Heart left ventricle (tissue), 16 donors: Measurements from ENCODE around the gene AHCYL2. TPM values are rescaled to one million over a fixed set of nuclear protein-coding genes. Genes with fewer than 3 reads are reported as not detected.
A peak's percentile ranks its signal among the peaks of the same experiment; 100 is the strongest.

Experiments
- ATAC-seq, 4 donors: fragments of 200-7000 bp; cut with Tn5 transposase; one replicate each; pipeline ENCODE4 v1.9.1; 2020 to 2022; ENCODE audit warnings: moderate library complexity in 4 of 4, mild to moderate bottlenecking in 3 of 4, moderate number of reproducible peaks in 1 of 4
- DNase-seq, 5 donors: peaks; one replicate each; pipeline ENCODE4 v3.0.0-alpha.2; 2020
- H3K27ac ChIP-seq, 12 donors: fragments of 200-600 bp; sonication (generic) in 4 of 12; one replicate each; pipeline versions ENCODE4 v1.5.0 to v1.8.0; 2016 to 2022; ENCODE audit warnings: mild to moderate bottlenecking in 2 of 12
- H3K27me3 ChIP-seq, 9 donors: fragments of 200-600 bp; sonication (generic) in 2 of 9; one replicate each; pipeline versions ENCODE4 v1.5.1 to v1.8.0; 2016 to 2022; ENCODE audit warnings: mild to moderate bottlenecking in 3 of 9
- H3K36me3 ChIP-seq, 9 donors: fragments of 200-600 bp; sonication (generic) in 2 of 9; one replicate each; pipeline versions ENCODE4 v1.5.0 to v1.8.0; 2018 to 2022; ENCODE audit warnings: mild to moderate bottlenecking in 2 of 9
- H3K4me1 ChIP-seq, 12 donors: fragments of 200-600 bp; sonication (generic) in 4 of 12; one replicate each; pipeline versions ENCODE4 v1.5.0 to v1.8.0; 2016 to 2022; ENCODE audit warnings: mild to moderate bottlenecking in 3 of 12
- H3K4me3 ChIP-seq, 12 donors: fragments of 200-600 bp; sonication (generic) in 4 of 12; one replicate each; pipeline versions ENCODE4 v1.5.0 to v1.8.0; 2017 to 2022; ENCODE audit warnings: mild to moderate bottlenecking in 9 of 12, moderate library complexity in 4 of 12
- H3K9me3 ChIP-seq, 12 donors: fragments of 200-600 bp; sonication (generic) in 4 of 12; one replicate each; pipeline versions ENCODE4 v1.5.0 to v1.8.0; 2016 to 2022; ENCODE audit warnings: mild to moderate bottlenecking in 1 of 12
- CTCF ChIP-seq, 12 donors: fragments of 200-600 bp; sonication (generic) in 4 of 12; IDR thresholded peaks; one replicate each; pipeline versions ENCODE4 v1.5.0 to v1.8.0; 2018 to 2022; ENCODE audit warnings: antibody characterized with exemption in 12 of 12, mild to moderate bottlenecking in 5 of 12
- POLR2A ChIP-seq, 2 donors: fragments of 450-650 bp; IDR thresholded peaks; one replicate each; pipeline ENCODE4 v1.6.1; 2017; ENCODE audit warnings: antibody characterized with exemption in 2 of 2, mild to moderate bottlenecking in 2 of 2, moderate library complexity in 2 of 2
- WGBS, 4 donors: extraction: QIAGEN DNeasy Blood & Tissue Kit in 2 of 4; methylation state at CpG; one replicate each; pipeline versions ENCODE4 v1.1.5 to v1.1.7; 2013 to 2018; 5-methylcytosine and 5-hydroxymethylcytosine counted together
- intact Hi-C, 10 donors: fragments of 100-400 bp; cut with DNase I; formaldehyde crosslinking; loops; one replicate each; pipeline versions ENCODE4 v1.11.1 to v1.14.2; 2022
- polyA plus RNA-seq, 2 donors: library from polyadenylated mRNA; stranded (reverse); fragments of 200-250 nt; gene quantifications; one replicate each; pipeline ENCODE4 v1.2.3, GENCODE V29; 2013
- total RNA-seq, 9 donors: library from RNA; depleted of rRNA in 2 of 9; stranded (reverse); fragments of >200 nt in 2 of 9; fragmentation: NEBNext Ultra II Directional in 3 of 9; extraction: Animal tissue kit (Norgen Biotek cat#: 25700) in 3 of 9; gene quantifications; one replicate each; pipeline versions ENCODE4 v1.1.0 to v1.2.4, GENCODE V29; 2016 to 2023
- donor health status: ischemic (EF 13 %, LVEDD 7.1; RV severe dilation, severe dysfunction).
- donor health status: healthy with polysubstance abuse.
- donor health status: DM: no; HTN: yes; CAD: no.
- donor health status: DM: no; HTN: no; CAD: no.
- donor health status: ischemic (EF 25% LVEDD 6.9; RV normal size, moderate dysfunction).
- donor health status: ischemic (EF 25% LVEDD 5.7; RV mildly dilated, moderate dysfunction).
- donor health status: healthy.
- donor health status: DM: yes; HTN: yes; CAD: no.
- donor health status: ischemic (EF 35%, LVEDD 5.7; RV mildly dilated, moderate dysfunction).
- donor health status: nonischemic (EF 11% LVEDD 7.7; RV severe dilation, severe dysfunction).
- donor health status: DM: yes; HTN: yes; CAD: no.
- donor health status: PGD.
- donor health status: ischemic (EF 29% LVEDD 5.4; RV normal size, mild dysfunction).
- donor health status: nonischemic (EF 23%, LVEDD 6.1; RV moderate dilation, normal function).

The AHCYL2 gene
- total and polyA plus RNA-seq, 11 donors: 1.3 to 7.6 (median 6.2) TPM

DNA sequence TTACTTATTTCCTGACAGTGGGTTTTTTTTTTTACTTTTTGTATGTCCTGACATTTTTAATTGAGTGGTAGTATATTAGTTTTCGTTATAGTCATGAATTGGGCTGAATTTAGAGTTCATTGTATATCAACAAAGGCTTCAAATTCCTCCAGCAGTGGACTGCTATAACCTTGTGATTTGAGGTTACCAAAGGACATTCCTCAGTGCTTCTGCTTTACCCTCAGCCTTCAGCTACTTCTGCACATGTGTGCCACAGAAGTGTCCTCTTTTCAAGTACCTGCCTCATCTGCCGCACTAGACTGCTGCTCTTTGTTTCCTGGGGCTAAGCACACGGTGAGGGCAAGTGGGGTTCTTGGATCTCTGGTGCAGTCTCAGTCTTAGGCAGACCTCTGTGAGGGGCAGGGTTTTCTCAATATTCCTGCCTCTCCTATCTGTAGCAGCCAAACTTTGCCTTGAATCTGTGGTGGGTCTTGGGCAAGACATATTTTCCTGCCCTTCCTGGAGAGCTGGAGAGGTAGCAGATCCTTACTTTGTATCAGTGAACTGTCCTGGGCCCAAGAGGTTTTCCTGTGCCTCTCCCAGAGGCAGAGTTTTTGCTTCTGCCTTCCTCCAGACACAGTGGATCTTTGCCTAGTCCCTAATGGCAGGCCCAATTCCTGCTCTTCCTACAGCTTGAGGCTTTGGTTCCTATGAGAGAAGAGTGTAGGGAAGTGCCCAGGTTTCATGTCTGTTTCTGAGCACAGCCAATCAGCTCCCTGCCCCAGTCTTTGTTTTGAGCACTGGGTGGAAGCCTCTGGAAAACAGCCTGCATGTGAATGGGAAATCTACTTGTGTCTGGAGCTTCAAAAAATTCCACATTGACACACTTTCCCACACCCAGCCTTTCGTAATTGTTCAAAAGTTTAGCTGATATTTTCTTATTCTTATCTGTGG is 170.4 kb downstream of the AHCYL2 start:
- WGBS, 4 donors: 65 to 70% (median 68%) methylated on average over 4 of the region's 4 CpGs
- intact Hi-C loops: loop anchor here in 1 of 10 donors (5.0 kb wide), 1 partner anchor 37 kb away; the partner anchor contains the start of gene STRIP2
- ATAC-seq (peak in 2 of 4 donors; percentile 48 to 54), DNase-seq (no peak)
- no peaks in the 10 kb centered on the region for H3K9me3 ChIP-seq
- peaks cover 0 to 14% (median 6%) of the 10 kb centered on the region in 9 donors for H3K36me3 ChIP-seq
- H3K27me3 ChIP-seq: no peaks in the 10 kb centered on the region
- H3K4me3 ChIP-seq: no peak overlapping the region
- peaks cover 0 to 25% (median 0%) of the 10 kb centered on the region in 12 donors for H3K4me1 ChIP-seq
- peak overlapping the region in 2 of 12 donors; percentile 12 to 17 for H3K27ac ChIP-seq
- TF ChIP-seq CTCF (IDR thresholded peaks at IDR 0.05): no peak

- TF ChIP-seq CTCF (IDR thresholded peaks at IDR 0.05) (no peak), POLR2A (IDR thresholded peaks at IDR 0.05) (no peak)
- peaks cover 0 to 10% (median 0%) of the 10 kb centered on the region in 12 donors for H3K4me1 ChIP-seq
These were observed 176.6 kb downstream of the AHCYL2 start for GRCh38 chr7:129401228-129401966.

DNA sequence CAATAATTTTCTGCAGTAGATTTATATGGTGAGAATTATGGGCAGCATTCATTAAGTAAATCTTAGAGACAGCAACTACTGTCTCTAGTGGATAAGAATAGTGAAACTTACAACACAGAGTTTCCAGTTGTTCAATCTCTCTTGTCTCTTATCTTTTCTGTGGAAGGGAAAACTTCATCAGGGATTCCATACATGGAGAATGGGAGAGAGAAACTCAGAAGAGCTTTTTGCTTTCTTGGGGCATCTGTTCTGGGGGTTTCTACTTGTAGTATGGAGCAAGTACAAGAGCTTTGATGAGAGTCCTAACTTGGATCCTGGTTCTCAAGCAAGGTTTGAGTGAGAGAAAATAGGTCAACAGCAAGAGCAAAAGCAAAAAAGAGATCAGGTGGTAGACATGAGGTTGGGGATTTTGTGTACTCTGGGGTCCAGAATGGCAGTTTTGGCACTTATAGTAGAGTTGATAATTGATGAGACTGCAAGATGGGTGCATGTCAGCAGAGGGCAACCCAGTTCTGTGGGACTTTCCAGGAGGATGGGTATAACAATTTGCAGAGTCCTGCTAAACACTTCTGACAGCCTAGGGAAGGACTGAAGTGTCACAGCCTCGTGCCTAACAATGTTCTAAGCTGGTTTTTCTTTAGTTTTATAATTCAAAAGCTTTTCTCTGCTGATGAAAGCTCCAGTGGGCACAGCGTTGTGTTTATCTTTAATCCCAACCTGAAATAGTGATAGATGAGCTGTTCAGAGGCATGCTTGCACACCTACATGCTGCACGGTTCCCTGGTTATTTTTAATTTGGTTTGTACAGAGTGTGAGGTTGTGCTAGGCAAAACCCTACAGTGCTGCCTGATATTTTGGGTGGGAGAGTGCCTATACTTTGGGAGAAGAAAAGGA is 177.4 kb downstream of the AHCYL2 start:
- no peak for ATAC-seq
- no peak for DNase-seq
- WGBS, 4 donors: 47 to 66% (median 58%) methylated on average over 3 of the region's 3 CpGs
- TF ChIP-seq CTCF (IDR thresholded peaks at IDR 0.05) (peak in 2 of 12 donors; percentile 7 to 10), POLR2A (IDR thresholded peaks at IDR 0.05) (no peak)
- peak overlapping the region in 1 of 12 donors; percentile 26 for H3K27ac ChIP-seq
- H3K36me3 ChIP-seq: peaks cover 0 to 37% (median 15%) of the 10 kb centered on the region in 9 donors
- no peaks in the 10 kb centered on the region for H3K9me3 ChIP-seq
- peaks cover 0 to 10% (median 0%) of the 10 kb centered on the region in 12 donors for H3K4me1 ChIP-seq
- H3K4me3 ChIP-seq: no peak overlapping the region
- intact Hi-C loops: loop anchor here in 1 of 10 donors (5.0 kb wide), 1 partner anchor 80 kb away; no protein-coding TSS in a partner anchor
- H3K27me3 ChIP-seq: no peaks in the 10 kb centered on the region

More at GRCh38 chr7:129401228-129401966, 176.6 kb downstream of the AHCYL2 start:
- WGBS, 4 donors: 91 to 100% (median 95%) methylated on average over 1 of the region's 1 CpG
- Histone ChIP-seq H3K27me3 (no peaks in the 10 kb centered on the region), H3K4me3 (no peak overlapping the region), H3K36me3 (peaks cover 0 to 38% (median 12%) of the 10 kb centered on the region in 9 donors), H3K27ac (peak overlapping the region in 1 of 12 donors; percentile 26), H3K9me3 (no peaks in the 10 kb centered on the region)
- no peak for DNase-seq
- ATAC-seq: peak in 2 of 4 donors; percentile 24 to 38
- intact Hi-C loops: loop anchor here in 1 of 10 donors (5.0 kb wide), 1 partner anchor 81 kb away; no protein-coding TSS in a partner anchor
